Right lobe of liver (tissue), 6 donors: ENCODE results near the gene DDX18. TPM values are rescaled to one million over a fixed set of nuclear protein-coding genes. Genes with fewer than 3 reads are reported as not detected.

Experiments
- ATAC-seq, 4 donors: fragments of 200-7000 bp; cut with Tn5 transposase; one replicate each; pipeline ENCODE4 v1.9.1; 2020; ENCODE audit warnings: mild to moderate bottlenecking in 4 of 4, moderate library complexity in 4 of 4
- DNase-seq, 3 donors: peaks; one replicate each; pipeline ENCODE4 v3.0.0-alpha.2; 2020
- H3K27ac ChIP-seq, 3 donors: fragments of 200-600 bp; one replicate each; pipeline ENCODE4 v1.8.0; 2022
- H3K27me3 ChIP-seq, 2 donors: fragments of 200-600 bp; one replicate each; pipeline ENCODE4 v1.8.0; 2022
- H3K36me3 ChIP-seq, 4 donors: fragments of 200-600 bp; sonication (generic) in 1 of 4; one replicate each; pipeline versions ENCODE4 v1.5.1 to v1.8.0; 2017 to 2022; ENCODE audit warnings: control low read depth in 1 of 4
- H3K4me1 ChIP-seq, 4 donors: fragments of 200-600 bp; sonication (generic) in 1 of 4; one replicate each; pipeline versions ENCODE4 v1.5.1 to v1.8.0; 2017 to 2022; ENCODE audit warnings: control low read depth in 1 of 4
- H3K4me3 ChIP-seq, 3 donors: fragments of 200-600 bp; one replicate each; pipeline ENCODE4 v1.8.0; 2022
- H3K9me3 ChIP-seq, 4 donors: fragments of 200-600 bp; sonication (generic) in 1 of 4; one replicate each; pipeline versions ENCODE4 v1.5.1 to v1.8.0; 2017 to 2022; ENCODE audit warnings: control low read depth in 1 of 4
- CTCF ChIP-seq, 4 donors: fragments of 200-600 bp in 3 of 4; fragments of 450-650 bp in 1 of 4; IDR thresholded peaks; one replicate each; pipeline versions ENCODE4 v1.5.1 to v1.8.0; 2016 to 2022; ENCODE audit warnings: antibody characterized with exemption in 4 of 4, mild to moderate bottlenecking in 2 of 4
- POLR2A ChIP-seq: fragments of 450-650 bp; IDR thresholded peaks from one replicate; pipeline ENCODE4 v1.6.1; 2017; ENCODE audit warnings: antibody characterized with exemption, mild to moderate bottlenecking
- WGBS: methylation state at CpG from one replicate; pipeline ENCODE4 v1.1.6; 2018; ENCODE audit warnings: low coverage, low lambda C conversion rate; ENCODE audit not compliant: insufficient coverage; ENCODE audit errors: missing lambda C conversion rate; 5-methylcytosine and 5-hydroxymethylcytosine counted together
- intact Hi-C, 2 donors: fragments of 100-400 bp; cut with DNase I; formaldehyde crosslinking; loops; one replicate each; pipeline versions ENCODE4 v1.11.2 to v1.14.1; 2022
- total RNA-seq, 6 experiments: library from RNA; depleted of rRNA in 2 of 6; stranded (reverse); fragments of >200 nt in 2 of 6; fragmentation: NEBNext Ultra II Directional in 3 of 6; extraction: Animal tissue kit (Norgen Biotek cat#: 25700) in 3 of 6; gene quantifications; one replicate each; pipeline versions ENCODE4 v1.1.0 to v1.2.4, GENCODE V29; 2016 to 2023
- donor health status: DM: no; HTN: yes; CAD: no.
- donor health status: DM: no; HTN: no; CAD: no.
- donor health status: DM: no; HTN: no; CAD: no.
- donor health status: DM: no; HTN: yes; CAD: no.
- donor health status: DM: no; HTN: yes; CAD: no.

DDX18 gene
- total RNA-seq, 6 experiments from 2014 or later: 20.5 to 35.1 (median 24.6) TPM

- Histone ChIP-seq H3K4me1 (no peaks in the 10 kb centered on the region), H3K27me3 (no peaks in the 10 kb centered on the region), H3K27ac (no peak overlapping the region), H3K36me3 (no peaks in the 10 kb centered on the region), H3K4me3 (peak overlapping the region in 1 of 3 donors; percentile 26), H3K9me3 (no peaks in the 10 kb centered on the region)
- intact Hi-C loops: no loop called here
- WGBS: 57% methylated on average over 46 of the region's 69 CpGs
- DNase-seq: no peak
- ATAC-seq: no peak
- TF ChIP-seq POLR2A (no peak), CTCF (IDR thresholded peaks at IDR 0.05) (no peak)
Measured at GRCh38 chr2:117859924-117860647, 45.6 kb downstream of the DDX18 start.

- intact Hi-C loops: no loop called here
- no peak for TF ChIP-seq CTCF (IDR thresholded peaks at IDR 0.05)
- TF ChIP-seq POLR2A: no peak
- Histone ChIP-seq H3K36me3 (no peaks in the 10 kb centered on the region), H3K27ac (no peak overlapping the region), H3K4me1 (no peaks in the 10 kb centered on the region), H3K27me3 (no peaks in the 10 kb centered on the region), H3K9me3 (no peaks in the 10 kb centered on the region), H3K4me3 (no peak overlapping the region)
- ATAC-seq: no peak
- DNase-seq: no peak
Measured at GRCh38 chr2:117862459-117862858, 48.0 kb downstream of the DDX18 start.

GRCh38 chr2:117875786-117876185 is 61.3 kb downstream of the DDX18 start:
- no peak for TF ChIP-seq POLR2A
- no peak for TF ChIP-seq CTCF (IDR thresholded peaks at IDR 0.05)
- 22% methylated on average over 1 of the region's 1 CpG for WGBS
- Histone ChIP-seq H3K4me1 (no peaks in the 10 kb centered on the region), H3K4me3 (no peak overlapping the region), H3K27ac (no peak overlapping the region), H3K27me3 (no peaks in the 10 kb centered on the region), H3K36me3 (no peaks in the 10 kb centered on the region), H3K9me3 (no peaks in the 10 kb centered on the region)
- DNase-seq (no peak), ATAC-seq (no peak)
- intact Hi-C loops: no loop called here

GRCh38 chr2:117879003-117879402 is 64.5 kb downstream of the DDX18 start:
- WGBS: 83% methylated on average over 1 of the region's 2 CpGs

More at GRCh38 chr2:117879003-117879402, 64.5 kb downstream of the DDX18 start:
- DNase-seq (no peak), ATAC-seq (no peak)
- no peaks in the 10 kb centered on the region for H3K4me1 ChIP-seq
- H3K9me3 ChIP-seq: no peaks in the 10 kb centered on the region
- no peaks in the 10 kb centered on the region for H3K27me3 ChIP-seq
- H3K36me3 ChIP-seq: no peaks in the 10 kb centered on the region
- H3K4me3 ChIP-seq: no peak overlapping the region
- TF ChIP-seq POLR2A (no peak), CTCF (IDR thresholded peaks at IDR 0.05) (no peak)
- no peak overlapping the region for H3K27ac ChIP-seq
- intact Hi-C loops: no loop called here

Other genes starting within 250 kb of the DDX18 start
- 10 to 100 TPM; 12.5 to 15.9 (median 14.6) TPM for gene CCDC93, start 199.4 kb downstream of the DDX18 start, total RNA-seq